Thyroid gland (tissue), 4 donors: ENCODE data around the gene LINC00305. TPM values are rescaled to one million over a fixed set of nuclear protein-coding genes. Genes with fewer than 3 reads are reported as not detected.

Experiments used
- DNase-seq, 2 donors: peaks; one replicate each; pipeline ENCODE4 v3.0.0-alpha.2; 2019
- H3K27ac ChIP-seq, 3 donors: fragments of 200-600 bp; sonication (generic); 1 replicate in 2 of 3; 2 replicates in 1 of 3; pipeline ENCODE4 v1.5.1; 2016 to 2019; ENCODE audit warnings: mild to moderate bottlenecking in 1 of 3, moderate library complexity in 1 of 3
- H3K27me3 ChIP-seq: fragments of 200-600 bp; sonication (generic); one replicate; pipeline ENCODE4 v1.5.1; 2019
- H3K36me3 ChIP-seq, 2 donors: fragments of 200-600 bp; sonication (generic); one replicate each; pipeline ENCODE4 v1.5.1; 2016 to 2019
- H3K4me1 ChIP-seq, 2 donors: fragments of 200-600 bp; sonication (generic); one replicate each; pipeline ENCODE4 v1.5.1; 2017 to 2019
- H3K4me3 ChIP-seq, 3 donors: fragments of 200-600 bp; sonication (generic); replicated peaks in 1 of 3; 1 replicate in 2 of 3; 2 replicates in 1 of 3; pipeline ENCODE4 v1.5.1; 2016; ENCODE audit warnings: mild to moderate bottlenecking in 1 of 3
- H3K9me3 ChIP-seq: fragments of 200-600 bp; sonication (generic); one replicate; pipeline ENCODE4 v1.5.1; 2017
- POLR2A ChIP-seq, 2 donors: fragments of 450-650 bp; IDR thresholded peaks; one replicate each; pipeline ENCODE4 v1.6.1; 2017; ENCODE audit warnings: antibody characterized with exemption in 2 of 2, mild to moderate bottlenecking in 2 of 2, moderate library complexity in 1 of 2
- WGBS, 2 donors: methylation state at CpG; one replicate each; pipeline ENCODE4 v1.1.5; 2017; 5-methylcytosine and 5-hydroxymethylcytosine counted together
- intact Hi-C: fragments of 100-400 bp; cut with DNase I; formaldehyde crosslinking; loops from one replicate; pipeline ENCODE4 v1.15.1; 2023
- total RNA-seq, 4 donors: library from RNA; depleted of rRNA; stranded (reverse); fragments of >200 nt; gene quantifications; one replicate each; pipeline ENCODE4 v1.2.3, GENCODE V29; 2016
- TF ChIP-seq, protein P1 (sequence below), 6 experiments: fragments of 200-600 bp in 3 of 6; fragments of 450-650 bp in 3 of 6; sonication (generic) in 3 of 6; IDR thresholded peaks; one replicate each; pipeline ENCODE4 v1.5.1; 2016 to 2019; ENCODE audit warnings: antibody characterized with exemption in 6 of 6, mild to moderate bottlenecking in 2 of 6, inconsistent platforms in 1 of 6, moderate library complexity in 1 of 6

Gene LINC00305
- total RNA-seq, 4 donors from 2014 or later, result not detected

DNA sequence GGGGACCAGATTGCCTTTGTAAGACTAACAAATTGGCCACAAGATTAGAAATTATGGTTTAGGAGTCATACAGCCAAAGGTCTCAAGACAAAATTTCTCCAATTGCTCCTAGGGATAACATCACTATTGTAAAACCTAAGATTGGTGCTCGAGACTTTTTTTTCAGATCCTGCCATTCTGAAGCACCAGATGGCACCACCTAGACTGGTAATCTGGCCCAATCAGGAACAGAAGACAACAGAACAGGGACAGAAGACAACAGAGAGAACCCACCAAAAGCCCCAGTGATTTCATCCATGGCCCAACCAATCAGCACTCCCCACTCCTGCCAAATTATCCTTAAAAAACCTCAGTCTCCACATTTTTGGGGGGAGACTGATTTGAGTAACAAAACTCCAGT, 66.8 kb downstream of the LINC00305 start:
- Histone ChIP-seq H3K9me3 (no peaks in the 10 kb centered on the region), H3K4me3 (no peak overlapping the region), H3K4me1 (no peaks in the 10 kb centered on the region), H3K27me3 (no peaks in the 10 kb centered on the region), H3K27ac (no peak overlapping the region), H3K36me3 (no peaks in the 10 kb centered on the region)
- WGBS, 2 donors, result 96 to 100% methylated on average over 1 of the region's 1 CpG
- intact Hi-C loops, result no loop called here
- DNase-seq, result no peak
- TF ChIP-seq, protein P1, sequence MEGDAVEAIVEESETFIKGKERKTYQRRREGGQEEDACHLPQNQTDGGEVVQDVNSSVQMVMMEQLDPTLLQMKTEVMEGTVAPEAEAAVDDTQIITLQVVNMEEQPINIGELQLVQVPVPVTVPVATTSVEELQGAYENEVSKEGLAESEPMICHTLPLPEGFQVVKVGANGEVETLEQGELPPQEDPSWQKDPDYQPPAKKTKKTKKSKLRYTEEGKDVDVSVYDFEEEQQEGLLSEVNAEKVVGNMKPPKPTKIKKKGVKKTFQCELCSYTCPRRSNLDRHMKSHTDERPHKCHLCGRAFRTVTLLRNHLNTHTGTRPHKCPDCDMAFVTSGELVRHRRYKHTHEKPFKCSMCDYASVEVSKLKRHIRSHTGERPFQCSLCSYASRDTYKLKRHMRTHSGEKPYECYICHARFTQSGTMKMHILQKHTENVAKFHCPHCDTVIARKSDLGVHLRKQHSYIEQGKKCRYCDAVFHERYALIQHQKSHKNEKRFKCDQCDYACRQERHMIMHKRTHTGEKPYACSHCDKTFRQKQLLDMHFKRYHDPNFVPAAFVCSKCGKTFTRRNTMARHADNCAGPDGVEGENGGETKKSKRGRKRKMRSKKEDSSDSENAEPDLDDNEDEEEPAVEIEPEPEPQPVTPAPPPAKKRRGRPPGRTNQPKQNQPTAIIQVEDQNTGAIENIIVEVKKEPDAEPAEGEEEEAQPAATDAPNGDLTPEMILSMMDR (IDR thresholded peaks at IDR 0.05), result no peak
- TF ChIP-seq POLR2A (IDR thresholded peaks at IDR 0.05), result no peak

DNA sequence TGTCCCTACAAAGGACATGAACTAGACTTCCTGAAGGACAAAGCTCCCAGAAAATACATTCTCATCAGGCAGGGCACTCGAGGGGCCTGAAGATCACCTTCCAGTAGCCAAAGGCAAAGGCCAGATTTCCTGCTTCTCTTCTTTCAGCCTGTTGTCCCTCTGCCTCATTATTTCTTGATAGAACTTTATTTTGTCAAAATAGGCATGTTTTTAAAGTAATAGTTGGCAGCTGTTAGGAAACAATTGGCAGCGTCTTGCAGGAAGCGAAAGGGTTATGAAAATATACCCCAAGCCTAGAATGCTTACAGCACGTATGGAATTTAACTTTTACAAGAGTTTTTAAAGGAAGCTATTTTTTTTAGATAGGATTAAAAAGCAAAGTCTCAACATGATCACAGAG, 74.9 kb downstream of the LINC00305 start:
- H3K36me3 ChIP-seq, result no peaks in the 10 kb centered on the region
- H3K9me3 ChIP-seq, result no peaks in the 10 kb centered on the region
- TF ChIP-seq POLR2A (IDR thresholded peaks at IDR 0.05), result no peak
- TF ChIP-seq, protein P1 (IDR thresholded peaks at IDR 0.05), result no peak
- no peak for DNase-seq
- intact Hi-C loops, result no loop called here
- H3K27ac ChIP-seq, result no peak overlapping the region
- WGBS, 2 donors, result 56 to 63% methylated on average over 4 of the region's 4 CpGs
- no peaks in the 10 kb centered on the region for H3K4me1 ChIP-seq
- no peak overlapping the region for H3K4me3 ChIP-seq
- no peaks in the 10 kb centered on the region for H3K27me3 ChIP-seq

DNA sequence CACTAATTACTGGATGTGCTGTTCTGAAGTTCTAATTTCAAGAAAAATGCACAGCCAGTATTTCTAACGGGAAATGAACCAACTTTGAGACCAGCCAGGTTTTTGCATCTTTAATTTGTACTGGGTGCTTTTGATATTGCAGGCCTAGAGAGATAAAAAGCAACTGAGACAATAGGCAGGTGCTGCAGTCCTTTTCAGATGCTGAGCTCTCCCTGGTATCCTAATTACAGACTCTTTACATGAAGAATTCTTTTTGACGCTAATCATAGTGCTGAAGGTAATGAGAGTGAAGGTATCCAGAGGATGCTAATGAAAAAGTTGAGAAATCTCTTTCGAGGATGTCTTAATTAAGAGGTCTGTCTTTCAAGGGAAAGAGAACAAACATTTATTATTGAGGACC, 93.9 kb downstream of the LINC00305 start:
- Histone ChIP-seq H3K36me3 (no peaks in the 10 kb centered on the region), H3K4me1 (no peaks in the 10 kb centered on the region), H3K27me3 (no peaks in the 10 kb centered on the region), H3K9me3 (no peaks in the 10 kb centered on the region), H3K4me3 (no peak overlapping the region), H3K27ac (no peak overlapping the region)
- DNase-seq, result no peak
- 39 to 40% methylated on average over 3 of the region's 3 CpGs for WGBS, 2 donors
- intact Hi-C loops, result loop anchor here (10.0 kb wide), 1 partner anchor 60 kb away; no protein-coding TSS in a partner anchor
- TF ChIP-seq, protein P1 (IDR thresholded peaks at IDR 0.05), result no peak
- TF ChIP-seq POLR2A (IDR thresholded peaks at IDR 0.05), result no peak

DNA sequence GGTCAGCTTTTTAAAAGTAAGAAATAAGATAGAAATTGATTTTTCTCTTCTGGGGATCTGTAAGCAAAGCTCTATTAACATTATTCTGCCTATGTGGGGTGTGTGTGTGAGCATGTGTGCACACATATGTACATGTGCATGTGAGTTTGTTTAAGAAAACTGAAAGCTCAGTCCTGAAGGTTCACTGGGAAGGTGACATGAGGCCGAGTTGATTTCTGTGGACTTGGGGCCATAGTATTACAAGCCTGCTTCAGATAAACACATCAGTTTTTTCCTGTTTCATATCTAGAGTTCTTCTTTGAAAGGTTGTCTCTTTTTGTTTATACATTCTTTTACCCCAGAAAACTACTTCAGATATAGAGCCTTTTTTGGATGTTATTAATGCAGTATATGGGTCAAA, 95.6 kb downstream of the LINC00305 start:
- Histone ChIP-seq H3K27me3 (no peaks in the 10 kb centered on the region), H3K9me3 (no peaks in the 10 kb centered on the region), H3K4me1 (no peaks in the 10 kb centered on the region), H3K4me3 (no peak overlapping the region), H3K36me3 (no peaks in the 10 kb centered on the region), H3K27ac (no peak overlapping the region)
- no peak for TF ChIP-seq POLR2A (IDR thresholded peaks at IDR 0.05)
- TF ChIP-seq, protein P1 (IDR thresholded peaks at IDR 0.05), result no peak
- DNase-seq, result no peak
- 76 to 97% methylated on average over 1 of the region's 1 CpG for WGBS, 2 donors
- intact Hi-C loops, result loop anchor here (10.0 kb wide), 1 partner anchor 62 kb away; no protein-coding TSS in a partner anchor

DNA sequence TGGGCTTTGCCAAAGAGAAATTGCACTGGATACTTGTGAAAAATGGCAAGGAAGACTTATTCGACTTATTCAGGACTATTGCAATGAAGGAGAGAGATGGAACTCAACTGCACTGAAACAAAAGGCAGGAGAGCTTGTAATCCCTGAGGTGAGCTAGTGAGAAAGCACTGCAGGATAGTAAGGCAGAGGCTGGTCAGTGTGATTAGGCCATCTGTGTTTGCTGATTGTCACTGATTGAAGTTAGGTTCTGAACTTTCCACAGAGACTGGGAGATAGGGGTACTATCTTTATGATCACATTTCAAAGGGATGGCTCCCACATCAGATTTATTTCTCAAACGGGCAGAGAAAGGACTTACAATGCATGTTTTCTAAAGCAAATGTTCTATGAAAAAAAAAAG, 96.1 kb downstream of the LINC00305 start:
- H3K27me3 ChIP-seq, result no peaks in the 10 kb centered on the region
- H3K4me1 ChIP-seq, result no peaks in the 10 kb centered on the region
- H3K4me3 ChIP-seq, result no peak overlapping the region
- 54 to 59% methylated on average over 2 of the region's 2 CpGs for WGBS, 2 donors
- H3K36me3 ChIP-seq, result no peaks in the 10 kb centered on the region
- H3K9me3 ChIP-seq, result no peaks in the 10 kb centered on the region
- TF ChIP-seq POLR2A (IDR thresholded peaks at IDR 0.05), result no peak
- TF ChIP-seq, protein P1 (IDR thresholded peaks at IDR 0.05), result no peak
- no peak overlapping the region for H3K27ac ChIP-seq
- intact Hi-C loops, result loop anchor here (10.0 kb wide), 1 partner anchor 62 kb away; no protein-coding TSS in a partner anchor
- no peak for DNase-seq
